Measurements from ENCODE around the gene BRIP1. TPM values are rescaled to one million over a fixed set of nuclear protein-coding genes. Genes with fewer than 3 reads are reported as not detected.

The BRIP1 gene
- total RNA-seq, 1 donor from 2014 or later: 6.5 TPM

DNA sequence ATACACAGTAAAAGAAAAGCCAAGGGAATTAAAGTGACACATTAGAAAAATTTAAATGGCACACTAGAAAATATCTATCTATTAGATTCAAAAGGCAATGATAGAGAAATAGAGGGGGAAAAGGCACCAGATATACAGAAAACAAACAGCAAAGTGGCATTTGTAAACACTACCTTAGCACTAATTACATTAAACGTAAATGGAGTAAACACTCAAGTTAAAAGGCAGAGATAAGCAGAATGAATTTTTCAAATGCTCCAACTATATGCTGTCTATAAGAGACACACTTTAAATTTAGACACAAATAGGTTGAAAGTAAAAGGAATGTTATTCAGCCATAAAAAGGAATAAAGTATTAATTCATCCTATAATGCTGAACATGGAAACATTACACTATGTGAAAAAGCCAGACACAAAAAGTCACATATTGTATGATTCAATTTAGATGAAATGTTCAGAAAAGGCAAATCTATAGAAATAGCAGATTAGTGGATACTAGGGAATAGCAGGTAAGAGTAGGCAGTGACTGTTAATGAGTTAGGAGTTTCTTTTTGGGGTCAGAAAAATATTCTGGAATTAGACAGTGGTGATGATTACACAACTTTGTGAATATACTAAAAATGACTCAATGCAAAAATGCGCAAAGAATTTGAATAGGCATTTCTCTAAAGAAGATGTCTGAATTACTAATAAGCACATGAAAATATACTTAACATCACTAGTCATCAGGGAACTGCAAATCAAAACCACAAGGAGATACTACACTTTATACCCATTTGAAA, 92.4 kb downstream of the BRIP1 start:
- no peak for DNase-seq (ENCODE audit: low spot score in 2 of 2)
- no peak for FAIRE-seq

- DNase-seq (ENCODE audit: low spot score in 2 of 2) (no peak), FAIRE-seq (no peak)
These were observed 93.3 kb downstream of the BRIP1 start for GRCh38 chr17:61770043-61770442.

DNA sequence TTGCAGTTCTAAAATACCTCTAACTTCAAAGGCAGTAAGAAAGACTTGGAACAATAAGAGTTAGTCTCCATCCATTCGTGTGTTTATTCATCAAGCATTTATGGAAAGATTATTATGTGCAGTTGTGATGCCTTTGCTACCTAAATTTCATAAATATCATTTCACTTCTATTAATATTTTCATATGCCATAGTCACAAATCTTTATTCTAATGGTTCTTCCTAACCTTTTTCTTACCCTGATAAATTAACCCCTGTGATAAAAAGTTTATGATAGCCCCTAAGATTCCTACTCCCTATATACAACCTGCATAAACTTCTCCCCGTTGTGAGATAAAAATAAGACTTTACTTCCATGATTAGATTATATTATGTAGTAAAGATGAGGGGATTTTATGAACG, 94.9 kb downstream of the BRIP1 start:
- DNase-seq (ENCODE audit: low spot score in 2 of 2): no peak
- FAIRE-seq: no peak

DNA sequence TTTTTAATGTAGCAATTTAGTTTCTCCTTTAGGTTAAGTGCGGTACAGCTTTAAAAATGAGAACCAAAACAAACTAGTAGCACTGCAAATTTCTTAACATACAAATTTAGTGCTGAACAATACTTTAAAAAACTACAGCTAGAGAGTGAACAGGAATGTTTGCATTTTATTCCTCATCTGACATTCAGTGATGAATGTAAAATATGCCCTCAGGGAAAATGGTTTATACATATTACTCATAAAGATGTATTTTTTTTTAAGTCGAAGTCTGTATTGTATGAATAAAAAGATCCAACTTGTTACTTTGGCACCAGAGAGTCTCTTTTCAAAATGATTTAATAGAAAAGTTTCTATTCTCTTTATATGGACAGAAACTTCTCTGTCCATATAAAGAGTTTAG, 96.8 kb downstream of the BRIP1 start:
- no peak for DNase-seq (ENCODE audit: low spot score in 2 of 2)
- FAIRE-seq: no peak

- FAIRE-seq (no peak), DNase-seq (ENCODE audit: low spot score in 2 of 2) (no peak)
These were observed 98.5 kb downstream of the BRIP1 start for GRCh38 chr17:61764846-61765245.

DNA sequence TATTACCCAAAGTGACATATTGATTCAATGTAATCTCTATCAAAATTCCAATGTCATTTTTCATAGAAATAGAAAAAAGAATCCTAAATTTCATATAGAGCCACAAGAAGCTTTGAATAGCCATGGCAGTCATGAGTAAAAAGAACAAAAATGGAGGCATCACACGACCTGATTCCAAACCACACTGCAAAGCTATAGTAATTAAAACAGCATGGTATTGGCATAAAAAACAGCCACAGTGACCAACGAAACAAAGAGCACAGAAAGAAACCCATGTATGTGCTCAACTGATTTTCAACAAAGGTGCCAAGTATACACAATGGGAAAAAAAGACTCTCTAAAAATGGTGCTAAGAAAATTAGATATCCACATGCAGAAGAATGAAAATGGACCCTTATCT, 101.5 kb downstream of the BRIP1 start:
- FAIRE-seq (no peak), DNase-seq (ENCODE audit: low spot score in 2 of 2) (no peak)

- no peak for DNase-seq (ENCODE audit: low spot score in 2 of 2)
- FAIRE-seq: no peak
These were observed 104.0 kb downstream of the BRIP1 start for GRCh38 chr17:61759362-61759761.

- DNase-seq (ENCODE audit: low spot score in 2 of 2) (no peak), FAIRE-seq (no peak)
These were observed 104.9 kb downstream of the BRIP1 start for GRCh38 chr17:61758430-61758829.

DNA sequence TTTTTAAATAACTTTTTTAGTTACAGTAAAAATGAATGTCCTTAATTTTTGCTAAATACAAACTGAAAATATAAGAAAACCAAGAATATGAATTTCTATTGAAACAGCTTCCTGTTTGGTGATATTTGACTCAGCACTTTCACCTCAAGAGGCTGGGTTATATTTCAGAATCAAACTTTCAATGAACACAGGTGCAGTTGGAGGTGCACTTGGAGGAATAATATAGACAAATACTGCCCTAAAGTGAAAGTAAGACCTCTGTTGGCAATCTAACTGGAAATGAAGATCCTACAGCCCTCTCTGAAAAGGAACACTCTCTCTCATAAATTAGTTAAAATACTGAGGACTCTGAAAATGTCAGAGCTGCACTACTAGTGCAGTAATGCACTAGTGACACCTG, 106.2 kb downstream of the BRIP1 start:
- DNase-seq (ENCODE audit: low spot score in 2 of 2): no peak
- no peak for FAIRE-seq

DNA sequence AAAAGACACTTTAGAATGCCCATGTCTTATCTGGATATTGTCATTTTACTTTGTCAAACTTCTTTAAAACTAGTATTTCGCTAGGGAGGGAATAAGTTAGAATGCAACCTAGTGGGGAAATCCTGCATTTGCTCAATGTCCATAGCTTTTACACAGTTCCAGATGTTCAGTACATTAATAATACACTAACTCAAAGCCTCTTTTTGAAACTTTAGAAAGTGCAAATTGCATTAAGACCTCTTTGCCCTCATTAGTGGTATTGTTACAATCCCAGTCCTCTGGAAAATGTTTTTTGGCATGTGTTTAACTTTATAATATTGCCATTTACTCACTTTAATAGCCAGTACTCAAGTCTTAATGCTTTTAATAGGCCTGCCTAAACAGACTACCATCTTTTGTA, 106.8 kb downstream of the BRIP1 start:
- no peak for FAIRE-seq
- no peak for DNase-seq (ENCODE audit: low spot score in 2 of 2)

DNA sequence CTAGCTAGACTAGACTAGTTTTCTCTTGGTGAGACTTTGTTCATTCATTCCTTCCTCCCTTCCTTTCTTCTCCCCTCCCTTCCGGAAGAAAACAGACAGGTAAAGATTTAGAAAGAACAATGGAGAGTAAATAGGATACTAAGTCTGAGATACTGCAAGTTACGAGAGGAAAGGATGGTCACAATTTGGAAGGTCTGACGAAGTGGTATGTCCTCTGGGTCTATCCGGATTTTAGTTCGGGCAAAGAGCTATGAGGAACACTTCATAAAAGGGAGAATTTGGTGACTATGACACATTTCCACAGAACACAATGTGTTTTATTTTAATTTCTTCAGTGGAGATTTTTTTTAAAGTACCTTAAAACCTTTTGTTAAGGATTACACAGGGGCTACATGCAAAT, 107.7 kb downstream of the BRIP1 start:
- DNase-seq (ENCODE audit: low spot score in 2 of 2) (no peak), FAIRE-seq (no peak)

DNA sequence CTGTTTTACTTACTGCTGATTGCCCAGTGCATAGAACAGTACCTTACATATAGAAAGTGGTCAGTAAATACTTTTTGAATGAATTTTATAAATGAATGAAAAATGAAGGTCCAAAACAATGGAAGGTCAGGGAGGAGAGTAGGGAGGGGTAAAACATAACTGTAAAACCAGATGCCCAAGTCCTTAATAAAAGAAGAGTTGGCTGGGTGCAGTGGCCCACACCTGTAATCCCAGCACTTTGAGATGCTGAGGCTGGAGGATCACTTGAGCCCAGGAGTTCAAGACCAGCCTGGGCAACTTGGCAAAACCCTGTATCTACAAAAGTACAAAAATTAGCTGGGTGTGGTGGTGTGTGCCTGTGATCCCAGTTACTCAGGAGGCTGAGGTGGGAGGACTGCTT, 108.2 kb downstream of the BRIP1 start:
- DNase-seq (ENCODE audit: low spot score in 2 of 2) (no peak), FAIRE-seq (no peak)

DNA sequence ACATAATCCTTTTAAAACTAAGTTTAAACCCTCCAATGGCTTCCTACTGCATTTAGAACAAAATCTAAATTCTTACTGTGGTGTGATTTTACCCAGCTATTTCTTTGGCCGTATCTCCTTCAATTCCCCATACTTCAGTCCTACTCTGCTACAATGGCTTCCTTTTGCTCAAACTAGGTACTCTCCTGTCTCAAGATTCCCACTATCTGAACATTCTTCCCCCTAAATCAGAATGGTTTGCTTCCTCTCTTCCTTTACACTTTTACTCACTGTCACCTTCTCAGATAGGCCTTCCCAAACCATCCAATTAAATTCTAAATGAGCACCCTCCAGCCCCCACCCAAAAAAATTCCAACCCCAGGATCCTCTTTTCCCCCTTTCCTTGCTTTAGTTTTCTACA, 109.2 kb downstream of the BRIP1 start:
- FAIRE-seq (no peak), DNase-seq (ENCODE audit: low spot score in 2 of 2) (no peak)

DNA sequence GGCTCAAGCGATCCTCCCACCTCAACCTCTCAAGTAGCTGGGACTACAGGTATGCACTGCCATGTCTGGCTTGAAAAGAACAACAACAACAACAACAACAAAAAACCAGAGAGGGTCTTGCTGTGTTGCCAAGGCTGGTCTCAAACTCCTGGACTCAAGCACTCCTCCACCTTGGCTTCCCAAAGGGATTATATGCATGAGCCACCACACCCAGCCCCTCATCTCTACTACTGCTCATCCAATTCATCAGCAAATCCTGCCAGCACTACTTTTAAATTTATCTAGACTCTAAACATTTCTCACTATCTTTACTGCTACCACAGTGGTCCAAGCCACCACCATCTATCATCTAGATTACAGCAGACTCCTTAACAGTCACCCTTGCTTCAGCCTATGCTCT, 109.6 kb downstream of the BRIP1 start:
- no peak for FAIRE-seq
- no peak for DNase-seq (ENCODE audit: low spot score in 2 of 2)

DNA sequence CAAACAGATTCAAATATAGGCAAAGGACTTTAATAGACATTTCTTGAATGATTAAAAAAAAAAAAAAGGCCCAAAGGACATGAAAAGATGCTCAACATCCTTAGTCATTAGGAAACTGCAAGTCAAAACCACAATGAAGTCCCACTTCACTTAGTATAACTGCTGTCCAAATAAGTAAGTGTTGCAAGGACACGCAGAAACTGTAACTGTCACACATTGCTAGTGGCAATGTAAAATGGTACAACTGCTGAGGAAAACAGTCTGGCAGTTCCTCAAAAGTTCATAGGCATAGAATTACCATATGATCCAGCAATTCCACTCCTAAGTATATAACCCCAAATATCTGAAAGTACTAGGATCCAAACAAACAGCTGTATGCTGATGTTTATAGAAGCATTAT, 112.7 kb downstream of the BRIP1 start:
- DNase-seq (ENCODE audit: low spot score in 2 of 2) (no peak), FAIRE-seq (no peak)

GRCh38 chr17:61749823-61750404, 113.4 kb downstream of the BRIP1 start:
- FAIRE-seq: no peak
- no peak for DNase-seq (ENCODE audit: low spot score in 2 of 2)

DNA sequence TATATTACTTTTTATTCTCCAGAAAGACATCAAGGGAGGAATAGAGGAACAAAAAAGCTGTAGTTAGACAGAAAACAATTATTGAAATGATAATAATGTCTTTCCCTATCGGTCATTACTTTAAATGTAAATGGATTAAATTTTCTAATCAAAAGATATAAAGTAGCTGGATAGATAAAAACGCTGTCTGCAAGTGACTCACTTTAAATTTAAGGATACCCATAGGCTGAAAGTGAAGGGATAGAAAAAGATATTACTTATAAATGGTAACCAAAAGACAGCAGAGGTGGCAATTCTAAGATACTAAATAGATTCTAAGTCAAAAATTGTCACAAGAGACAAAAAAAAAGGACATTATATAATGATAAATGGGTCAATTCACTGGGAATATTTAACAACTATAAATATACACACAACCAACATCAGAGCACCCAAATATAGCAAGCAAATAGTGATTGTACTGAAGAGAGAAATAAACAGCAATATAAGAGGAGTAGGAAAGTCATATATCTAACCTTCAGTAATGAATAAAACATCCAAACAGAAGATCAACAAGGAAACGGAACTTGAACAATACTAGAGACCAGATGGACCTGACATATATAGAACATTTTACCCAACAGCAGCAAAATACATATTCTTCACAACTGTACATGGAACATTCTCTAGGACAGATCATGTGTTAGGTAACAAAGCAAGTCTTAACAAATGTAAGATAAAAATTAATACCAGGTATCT, 116.9 kb downstream of the BRIP1 start:
- DNase-seq (ENCODE audit: low spot score in 2 of 2): no peak
- FAIRE-seq: no peak

DNA sequence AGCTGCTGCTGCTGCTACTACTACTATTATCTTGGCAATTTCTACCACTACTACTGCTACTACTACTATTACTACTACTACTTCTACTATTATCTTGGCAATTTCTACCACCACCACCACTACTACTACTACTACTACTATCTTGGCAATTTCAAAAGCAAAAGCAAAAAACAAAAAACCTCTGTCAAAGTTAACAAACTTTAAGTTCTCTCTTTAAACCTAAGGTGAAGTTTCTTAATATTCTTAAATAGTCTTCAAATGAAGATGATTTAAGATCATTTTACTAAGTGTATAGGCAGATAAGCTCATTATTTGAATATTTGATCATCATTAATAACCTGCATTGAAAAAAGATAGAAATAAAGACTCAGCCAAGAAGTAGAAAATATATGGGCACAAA, 118.5 kb downstream of the BRIP1 start:
- no peak for FAIRE-seq
- no peak for DNase-seq (ENCODE audit: low spot score in 2 of 2)

GRCh38 chr17:61744252-61744651, 119.1 kb downstream of the BRIP1 start:
- FAIRE-seq: no peak

GRCh38 chr17:61743766-61744165, 119.6 kb downstream of the BRIP1 start:
- no peak for FAIRE-seq

More at GRCh38 chr17:61744252-61744651, 119.1 kb downstream of the BRIP1 start:
- no peak for DNase-seq (ENCODE audit: low spot score in 2 of 2)

DNA sequence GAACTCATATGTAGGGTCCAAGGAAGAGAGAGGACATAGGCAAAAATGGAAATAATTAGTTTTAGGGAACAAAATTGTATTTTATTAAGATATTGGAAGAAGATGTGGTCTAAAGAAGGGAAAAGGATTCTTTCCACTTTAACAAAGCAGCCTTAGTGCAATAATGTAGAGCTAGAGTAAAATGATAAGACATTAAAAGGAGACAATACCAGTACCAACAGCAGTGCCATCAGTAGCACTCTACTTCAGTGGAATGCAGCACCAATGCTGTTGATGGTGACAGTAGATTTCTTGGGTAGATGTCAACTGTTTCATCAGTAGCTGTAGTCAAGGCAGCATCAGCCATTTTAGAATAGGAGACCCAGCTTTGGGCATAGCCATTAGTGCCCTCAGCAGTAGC, 124.3 kb downstream of the BRIP1 start:
- DNase-seq (ENCODE audit: low spot score in 2 of 2): no peak
- no peak for FAIRE-seq

More at GRCh38 chr17:61743766-61744165, 119.6 kb downstream of the BRIP1 start:
- DNase-seq (ENCODE audit: low spot score in 2 of 2): no peak

DNA sequence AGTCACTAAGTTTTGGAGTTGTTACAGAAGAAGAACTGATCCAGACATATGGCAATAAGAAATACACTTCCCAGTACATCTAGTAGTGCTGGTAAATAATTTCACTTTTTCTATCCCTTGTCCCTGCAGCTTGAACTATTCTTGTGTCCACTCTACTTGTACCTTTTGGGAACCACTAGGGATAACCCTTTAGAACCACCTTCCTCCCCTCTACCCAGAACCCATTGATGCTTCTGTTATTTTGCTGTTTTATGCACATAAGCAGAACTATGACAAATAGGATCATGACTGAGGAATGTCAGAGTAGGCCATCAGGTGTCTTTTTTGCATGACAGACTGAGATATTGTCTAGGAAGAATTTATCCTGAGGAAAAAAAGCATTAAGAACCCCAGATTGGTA, 125.1 kb downstream of the BRIP1 start:
- no peak for DNase-seq (ENCODE audit: low spot score in 2 of 2)
- FAIRE-seq: no peak

Data from frontal cortex (tissue), 4 donors.